ENCODE results near the gene KANSL1. TPM values are rescaled to one million over a fixed set of nuclear protein-coding genes. Genes with fewer than 3 reads are reported as not detected.

KANSL1 gene
- total and polyA plus RNA-seq, 2 donors (not counting 1 experiment from before 2014, with no cell fraction given), result 8.4 to 78.6 TPM

GRCh38 chr17:46061435-46061834 lies 131.8 kb downstream of the KANSL1 start:
- H3K36me3 ChIP-seq (ENCODE audit: control insufficient read depth, insufficient read depth, low read length), result peaks cover 4% of the 10 kb centered on the region
- no peak overlapping the region for H3K4me2 ChIP-seq (ENCODE audit: extremely low read depth, insufficient read depth, low read length)
- H3K27ac ChIP-seq (ENCODE audit: insufficient read depth, low read length), result no peak overlapping the region
- H3K27me3 ChIP-seq (ENCODE audit: control insufficient read depth, insufficient read depth, low read length), result no peaks in the 10 kb centered on the region
- no peak overlapping the region for H2AFZ ChIP-seq (ENCODE audit: low read length)
- peaks cover 3% of the 10 kb centered on the region for H3K79me2 ChIP-seq (ENCODE audit: control insufficient read depth, insufficient read depth, low read length)
- H3K4me1 ChIP-seq (ENCODE audit: control insufficient read depth, extremely low read depth, insufficient read depth, low read length), result peaks cover 4% of the 10 kb centered on the region
- H3K9me3 ChIP-seq (ENCODE audit: control insufficient read depth, insufficient read depth, low read depth, low read length), result no peaks in the 10 kb centered on the region
- TF ChIP-seq CTCF (conservative IDR thresholded peaks at IDR 0.05 in 1 of 2, IDR thresholded peaks at IDR 0.05 in 1 of 2; ENCODE audit: low read depth in 1 of 2, low read length in 2 of 2) (peak in 1 of 2 donors; percentile 20), EZH2 (IDR thresholded peaks at IDR 0.05; ENCODE audit: low read length, missing control alignments) (no peak)
- peak in 1 of 2 donors; percentile 31 for DNase-seq (ENCODE audit: low read depth in 2 of 2)
- no peak overlapping the region for H3K9ac ChIP-seq (ENCODE audit: insufficient read depth, low read length)
- H4K20me1 ChIP-seq (ENCODE audit: control insufficient read depth, extremely low read depth, insufficient read depth, low read length), result no peaks in the 10 kb centered on the region
- no peak overlapping the region for H3K4me3 ChIP-seq (replicated peaks in 1 of 4; ENCODE audit: control extremely low read depth in 1 of 4, insufficient read depth in 1 of 4, low read depth in 3 of 4, low read length in 4 of 4)

GRCh38 chr17:46060461-46060860 lies 132.8 kb downstream of the KANSL1 start:
- H4K20me1 ChIP-seq (ENCODE audit: control insufficient read depth, extremely low read depth, insufficient read depth, low read length), result no peaks in the 10 kb centered on the region
- peaks cover 5% of the 10 kb centered on the region for H3K79me2 ChIP-seq (ENCODE audit: control insufficient read depth, insufficient read depth, low read length)

DNA sequence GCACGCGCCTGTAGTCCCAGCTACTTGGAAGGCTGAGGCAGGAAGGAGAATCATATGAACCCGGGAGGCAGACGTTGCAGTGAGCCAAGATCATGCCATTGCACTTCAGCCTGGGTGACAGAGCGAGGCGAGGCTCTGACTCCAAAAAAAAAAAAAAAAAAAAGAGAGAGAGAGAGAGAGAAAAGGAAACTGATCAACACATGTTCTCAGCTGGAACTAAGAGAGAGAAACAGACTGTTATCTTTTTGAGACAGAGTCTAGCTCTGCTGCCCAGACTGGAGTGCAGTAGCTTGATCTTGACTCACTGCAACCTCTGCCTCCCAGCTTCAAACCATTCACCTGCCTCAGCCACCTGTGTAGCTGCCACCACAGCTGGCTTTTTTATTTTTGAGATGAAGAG lies 133.7 kb downstream of the KANSL1 start:
- Histone ChIP-seq H3K36me3 (ENCODE audit: control insufficient read depth, insufficient read depth, low read length) (no peaks in the 10 kb centered on the region), H3K4me2 (ENCODE audit: extremely low read depth, insufficient read depth, low read length) (no peak overlapping the region), H4K20me1 (ENCODE audit: control insufficient read depth, extremely low read depth, insufficient read depth, low read length) (no peaks in the 10 kb centered on the region)

More at GRCh38 chr17:46060461-46060860, 132.8 kb downstream of the KANSL1 start:
- Histone ChIP-seq H3K4me1 (ENCODE audit: control insufficient read depth, extremely low read depth, insufficient read depth, low read length) (peaks cover 4% of the 10 kb centered on the region), H3K9ac (ENCODE audit: insufficient read depth, low read length) (no peak overlapping the region), H3K4me2 (ENCODE audit: extremely low read depth, insufficient read depth, low read length) (no peak overlapping the region), H3K36me3 (ENCODE audit: control insufficient read depth, insufficient read depth, low read length) (peaks cover 2% of the 10 kb centered on the region), H3K9me3 (ENCODE audit: control insufficient read depth, insufficient read depth, low read depth, low read length) (no peaks in the 10 kb centered on the region), H3K27ac (ENCODE audit: insufficient read depth, low read length) (no peak overlapping the region), H2AFZ (ENCODE audit: low read length) (no peak overlapping the region), H3K4me3 (replicated peaks in 1 of 4; ENCODE audit: control extremely low read depth in 1 of 4, insufficient read depth in 1 of 4, low read depth in 3 of 4, low read length in 4 of 4) (no peak overlapping the region), H3K27me3 (ENCODE audit: control insufficient read depth, insufficient read depth, low read length) (no peaks in the 10 kb centered on the region)
- TF ChIP-seq CTCF (conservative IDR thresholded peaks at IDR 0.05 in 1 of 2, IDR thresholded peaks at IDR 0.05 in 1 of 2; ENCODE audit: low read depth in 1 of 2, low read length in 2 of 2), result no peak
- TF ChIP-seq EZH2 (IDR thresholded peaks at IDR 0.05; ENCODE audit: low read length, missing control alignments), result no peak
- DNase-seq (ENCODE audit: low read depth in 2 of 2), result no peak

More for the DNA sequence above, 133.7 kb downstream of the KANSL1 start:
- Histone ChIP-seq H2AFZ (ENCODE audit: low read length) (no peak overlapping the region), H3K27ac (ENCODE audit: insufficient read depth, low read length) (no peak overlapping the region), H3K4me3 (replicated peaks in 1 of 4; ENCODE audit: control extremely low read depth in 1 of 4, insufficient read depth in 1 of 4, low read depth in 3 of 4, low read length in 4 of 4) (no peak overlapping the region), H3K79me2 (ENCODE audit: control insufficient read depth, insufficient read depth, low read length) (peaks cover 5% of the 10 kb centered on the region), H3K9me3 (ENCODE audit: control insufficient read depth, insufficient read depth, low read depth, low read length) (no peaks in the 10 kb centered on the region), H3K9ac (ENCODE audit: insufficient read depth, low read length) (no peak overlapping the region), H3K4me1 (ENCODE audit: control insufficient read depth, extremely low read depth, insufficient read depth, low read length) (peaks cover 4% of the 10 kb centered on the region), H3K27me3 (ENCODE audit: control insufficient read depth, insufficient read depth, low read length) (no peaks in the 10 kb centered on the region)
- no peak for TF ChIP-seq EZH2 (IDR thresholded peaks at IDR 0.05; ENCODE audit: low read length, missing control alignments)
- TF ChIP-seq CTCF (conservative IDR thresholded peaks at IDR 0.05 in 1 of 2, IDR thresholded peaks at IDR 0.05 in 1 of 2; ENCODE audit: low read depth in 1 of 2, low read length in 2 of 2), result no peak
- DNase-seq (ENCODE audit: low read depth in 2 of 2), result no peak

Measured in fibroblast of lung (primary cell).